NCI-H146 (cell line): ENCODE data around the gene C13orf46.

Experiments
- DNase-seq: peaks from one replicate; lab custom pipeline; 2025; lab: John Stamatoyannopoulos, UW

Gene C13orf46

DNA sequence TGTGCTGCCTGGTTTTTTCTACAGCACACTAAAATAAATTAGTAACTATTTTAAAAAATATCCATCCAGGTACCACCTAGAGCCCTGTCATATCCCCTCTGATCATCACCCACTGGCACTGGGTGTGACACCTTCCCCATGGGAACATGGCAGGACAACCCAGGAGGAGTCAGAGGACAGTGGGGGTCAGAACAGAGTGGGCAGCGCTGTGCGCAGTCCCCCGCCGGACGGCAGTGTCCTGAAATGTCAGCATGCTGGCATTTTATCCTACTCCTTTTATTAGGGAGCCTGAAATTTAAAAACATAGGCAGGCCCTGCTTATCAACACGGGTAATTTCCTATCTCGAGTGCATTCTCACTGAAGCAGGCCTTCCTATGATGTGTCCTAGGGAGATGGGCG is 67.9 kb downstream of the C13orf46 start:
- DNase-seq, result no peak

DNA sequence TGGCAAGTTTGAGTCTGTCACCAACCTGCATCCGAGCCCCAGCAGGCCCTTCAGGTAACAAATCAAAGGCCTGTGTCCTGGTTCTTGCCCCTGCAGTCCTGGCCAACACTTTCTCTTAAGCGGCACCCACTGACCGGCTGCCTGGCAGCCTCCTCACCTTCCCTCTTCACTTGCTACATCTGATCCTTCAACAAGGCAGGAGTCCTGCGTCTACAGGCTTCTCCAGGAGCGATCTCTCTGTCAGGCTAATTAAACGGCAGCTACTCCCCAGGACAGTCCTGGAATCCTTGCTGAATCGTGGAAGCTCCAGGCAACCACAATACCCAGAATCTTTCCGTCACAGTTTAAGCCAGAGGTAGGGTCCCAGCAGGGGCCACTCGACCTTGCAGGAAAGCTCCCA is 68.9 kb downstream of the C13orf46 start:
- no peak for DNase-seq

DNA sequence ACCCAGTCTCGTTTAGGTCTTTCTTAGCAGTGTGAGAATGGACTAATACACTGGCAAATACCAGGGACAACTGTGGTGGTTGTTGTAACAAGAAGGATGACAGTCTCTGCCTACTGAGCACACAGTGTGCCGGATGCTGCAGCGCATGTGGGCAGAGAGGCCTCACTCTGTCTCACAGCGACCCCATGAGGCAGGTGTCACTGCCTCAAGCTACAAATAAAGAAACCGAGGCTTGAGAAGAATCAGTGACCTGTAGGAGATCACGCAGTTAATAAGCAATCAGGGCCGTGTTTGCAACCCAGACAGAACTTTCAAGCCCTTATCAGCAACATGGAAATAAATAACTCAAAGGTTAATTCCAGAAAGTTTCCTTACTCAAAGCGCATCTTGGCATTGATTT is 69.5 kb downstream of the C13orf46 start:
- DNase-seq, result no peak

DNA sequence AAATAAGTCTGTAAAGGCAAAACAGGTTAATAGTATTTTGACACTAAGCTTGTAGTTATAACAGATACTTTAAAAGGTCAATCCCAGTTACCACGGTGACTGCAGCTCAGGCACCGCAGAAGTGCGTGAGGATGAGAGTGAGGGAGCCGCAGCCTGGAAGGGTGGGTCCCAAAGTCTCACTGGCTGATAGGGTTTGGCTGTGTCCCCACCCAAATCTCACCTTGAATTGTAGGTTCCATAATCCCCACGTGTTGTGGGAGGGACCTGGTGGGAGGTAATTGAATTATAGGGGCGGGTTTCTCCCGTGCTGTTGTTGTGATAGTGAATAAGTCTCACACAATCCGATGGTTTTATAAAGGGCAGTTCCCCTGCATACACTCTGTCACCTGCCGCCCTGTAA is 70.0 kb downstream of the C13orf46 start:
- no peak for DNase-seq
